GDM1 (cell line): ENCODE measurements around the gene CHD1L.
"Not testable (repeated sequence)": the region's sequence is repeated elsewhere in the genome, so short reads cannot be mapped to it uniquely, and the experiment has no call there.

Source experiments
- DNase-seq: peaks from one replicate; lab custom pipeline; 2025; lab: John Stamatoyannopoulos, UW

Gene CHD1L

GRCh38 chr1:147267711-147268110 lies 25.2 kb downstream of the CHD1L start:
- no peak for DNase-seq

DNA sequence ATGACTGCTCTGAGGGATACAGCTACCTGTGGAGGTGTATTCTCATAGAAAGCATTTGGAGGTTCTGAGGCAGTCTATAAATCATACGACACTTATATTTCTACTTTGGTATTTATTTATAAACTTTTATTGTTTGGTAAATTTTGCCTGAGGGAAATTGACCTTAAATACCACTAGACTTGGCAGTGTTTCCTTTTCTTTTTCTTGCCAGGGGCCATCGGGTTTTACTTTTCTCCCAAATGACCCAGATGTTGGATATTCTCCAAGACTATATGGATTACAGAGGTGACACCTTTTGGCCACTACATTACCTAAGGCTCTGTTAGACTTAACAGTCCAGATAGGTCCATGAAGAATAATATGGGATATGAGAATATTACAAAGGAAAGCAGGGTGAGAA lies 28.2 kb downstream of the CHD1L start:
- no peak for DNase-seq

DNA sequence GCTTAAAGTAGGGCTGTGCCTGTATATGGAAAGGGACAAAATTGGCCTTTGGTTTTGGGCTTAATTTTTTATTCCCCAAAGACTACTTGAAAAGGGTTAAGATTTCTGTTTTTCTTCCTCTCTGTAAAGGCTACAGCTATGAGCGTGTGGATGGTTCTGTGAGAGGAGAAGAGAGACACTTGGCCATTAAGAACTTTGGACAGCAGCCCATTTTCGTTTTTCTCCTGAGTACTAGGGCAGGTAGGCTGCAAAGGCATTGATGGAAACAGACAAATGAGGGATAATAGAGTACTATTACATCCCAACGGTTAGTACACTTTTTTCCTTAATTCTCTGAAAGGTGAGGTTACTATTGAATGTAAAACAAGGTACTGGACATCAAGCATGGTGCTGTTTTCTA lies 29.6 kb downstream of the CHD1L start:
- DNase-seq: no peak

- DNase-seq: peak; percentile 5
Observed at GRCh38 chr1:147273409-147274336, 31.2 kb downstream of the CHD1L start.

DNA sequence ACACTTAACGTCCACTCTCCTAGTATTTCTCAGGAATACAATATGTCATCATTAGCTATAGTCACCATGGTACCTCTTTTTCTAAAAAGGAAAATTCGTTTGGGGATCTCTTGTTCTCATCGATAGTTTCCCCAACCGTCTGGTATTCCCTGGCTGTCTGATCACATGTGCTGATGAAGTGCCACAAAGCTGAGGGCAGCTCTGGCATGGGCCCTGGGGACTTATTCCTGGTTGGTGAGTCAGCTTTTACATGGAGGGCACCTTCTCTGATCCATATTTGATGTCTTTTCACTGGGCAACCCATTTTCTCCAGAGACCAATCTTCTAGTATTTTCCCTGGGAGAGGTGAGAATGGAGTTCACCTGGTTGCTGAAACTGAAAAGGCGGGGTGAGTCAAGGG lies 39.5 kb downstream of the CHD1L start:
- no peak for DNase-seq

- no peak for DNase-seq
Observed at GRCh38 chr1:147283011-147283410, 40.5 kb downstream of the CHD1L start.

DNA sequence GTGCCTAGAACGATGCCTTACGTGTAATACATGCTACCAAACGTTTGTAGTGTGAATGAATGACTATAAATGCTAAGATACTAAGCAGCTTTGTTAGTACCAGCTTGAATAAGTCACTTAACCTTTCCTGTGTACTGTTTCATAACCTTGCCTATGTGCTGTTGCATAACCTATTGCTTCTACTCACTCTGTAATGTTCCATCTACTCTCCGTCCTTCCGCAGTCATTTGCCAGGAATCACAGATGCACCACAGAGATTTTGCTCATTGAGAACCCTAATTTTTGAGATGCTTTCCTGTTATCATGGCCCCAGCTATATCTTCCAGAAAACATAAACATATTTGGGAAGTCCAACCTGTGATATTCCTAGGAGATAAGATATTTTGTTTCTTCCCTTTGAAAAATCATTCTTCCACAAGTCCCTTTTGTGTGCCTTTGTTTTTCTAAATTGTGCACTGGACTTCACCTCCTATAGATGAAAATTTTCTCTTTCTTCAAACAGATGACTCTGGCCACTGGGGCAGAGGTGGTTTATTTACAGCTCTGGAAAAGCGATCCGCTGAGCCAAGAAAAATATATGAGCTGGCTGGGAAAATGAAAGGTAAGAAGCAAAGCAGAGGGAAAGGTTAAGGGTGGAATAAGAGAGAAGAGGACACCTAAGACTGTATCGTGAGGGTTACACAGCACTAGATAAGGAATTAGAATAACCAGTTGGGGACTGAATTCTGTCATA lies 44.8 kb downstream of the CHD1L start:
- DNase-seq: no peak

DNA sequence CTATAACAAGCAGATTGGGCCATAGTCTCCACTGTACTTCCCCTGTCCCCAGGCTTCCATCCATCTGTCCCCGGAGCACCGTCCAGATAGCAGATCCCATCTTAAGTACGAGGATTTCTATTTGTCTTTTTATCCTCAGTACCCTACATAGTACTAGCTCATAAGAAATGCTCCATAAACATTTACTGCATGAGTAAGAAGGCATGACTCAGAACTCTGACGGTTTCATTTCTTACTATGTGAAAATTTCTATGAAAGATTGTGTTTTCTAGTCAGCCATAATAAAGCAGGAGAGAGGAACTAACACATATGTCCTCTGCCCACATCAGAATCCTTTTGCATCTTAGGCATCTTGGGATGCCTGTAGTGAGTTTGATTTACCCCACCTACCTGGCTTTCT lies 49.5 kb downstream of the CHD1L start:
- DNase-seq: no peak

DNA sequence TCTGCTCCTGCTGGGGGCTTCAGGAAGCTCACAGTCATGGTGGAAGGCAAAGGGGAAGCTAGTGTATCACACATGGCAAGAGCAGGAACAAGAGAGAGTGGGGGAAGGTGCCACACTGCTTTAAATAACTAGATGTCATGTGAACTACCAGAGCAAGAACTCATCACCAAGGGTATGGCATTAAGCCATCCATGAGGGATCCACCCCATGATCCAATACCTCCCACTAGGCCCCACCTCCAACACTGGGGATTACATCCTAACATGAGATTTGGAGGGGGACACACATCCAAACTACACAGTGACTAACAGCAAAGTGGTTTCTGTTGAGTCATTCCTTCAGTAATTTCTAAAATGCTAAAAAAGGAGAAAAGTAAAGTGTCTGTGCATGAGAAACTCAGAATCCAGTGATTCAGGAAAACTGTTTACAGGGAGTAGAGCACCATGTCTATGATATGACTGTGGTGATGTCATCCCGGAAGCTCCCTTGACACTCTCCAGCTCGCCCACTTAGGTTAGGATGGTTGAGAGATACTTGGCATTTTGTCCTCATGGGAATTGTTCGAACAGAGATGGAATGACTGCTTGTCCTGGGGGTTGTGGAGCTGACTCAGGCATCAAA lies 50.3 kb downstream of the CHD1L start:
- DNase-seq: peak; percentile 54

- DNase-seq: no peak
Observed at GRCh38 chr1:147297438-147297837, 55.0 kb downstream of the CHD1L start.

DNA sequence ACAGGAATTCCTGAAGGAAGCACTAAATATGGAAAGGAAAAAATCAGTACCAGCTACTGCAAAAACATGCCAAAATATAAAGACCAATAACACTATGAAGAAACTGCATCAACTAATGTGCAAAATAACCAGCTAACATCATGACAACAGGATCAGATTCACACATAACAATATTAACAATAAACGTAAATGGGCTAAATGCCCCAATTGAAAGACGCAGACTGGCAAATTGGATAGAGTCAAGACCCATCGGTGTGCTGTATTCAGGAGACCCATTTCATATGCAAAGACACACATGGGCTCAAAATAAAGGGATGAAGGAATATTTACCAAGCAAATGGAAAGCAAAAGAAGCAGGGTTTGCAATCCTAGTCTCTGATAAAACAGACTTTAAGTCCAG lies 63.3 kb downstream of the CHD1L start:
- DNase-seq: not testable (repeated sequence)

GRCh38 chr1:147316968-147317367 lies 74.5 kb downstream of the CHD1L start:
- no peak for DNase-seq

DNA sequence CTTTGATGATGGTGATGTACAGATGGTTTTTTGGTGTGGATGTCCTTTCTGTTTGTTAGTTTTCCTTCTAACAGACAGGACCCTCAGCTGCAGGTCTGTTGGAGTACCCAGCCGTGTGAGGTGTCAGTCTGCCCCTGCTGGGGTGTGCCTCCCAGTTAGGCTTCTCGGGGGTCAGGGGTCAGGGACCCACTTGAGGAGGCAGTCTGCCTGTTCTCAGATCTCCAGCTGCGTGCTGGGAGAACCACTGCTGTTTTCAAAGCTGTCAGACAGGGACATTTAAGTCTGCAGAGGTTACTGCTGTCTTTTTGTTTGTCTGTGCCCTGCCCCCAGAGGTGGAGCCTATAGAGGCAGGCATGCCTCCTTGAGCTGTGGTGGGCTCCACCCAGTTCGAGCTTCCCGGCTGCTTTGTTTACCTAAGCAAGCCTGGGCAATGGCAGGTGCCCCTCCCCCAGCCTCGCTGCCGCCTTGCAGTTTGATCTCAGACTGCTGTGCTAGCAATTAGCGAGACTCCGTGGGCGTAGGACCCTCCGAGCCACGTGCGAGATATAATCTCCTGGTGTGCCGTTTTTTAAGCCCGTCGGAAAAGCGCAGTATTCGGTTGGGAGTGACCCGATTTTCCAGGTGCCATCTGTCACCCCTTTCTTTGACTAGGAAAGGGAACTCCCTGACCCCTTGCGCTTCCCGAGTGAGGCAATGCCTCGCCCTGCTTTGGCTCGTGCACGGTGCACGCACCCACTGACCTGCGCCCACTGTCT lies 84.6 kb downstream of the CHD1L start:
- DNase-seq: not testable (repeated sequence)

GRCh38 chr1:147334292-147334691 lies 91.8 kb downstream of the CHD1L start:
- DNase-seq: no peak

DNA sequence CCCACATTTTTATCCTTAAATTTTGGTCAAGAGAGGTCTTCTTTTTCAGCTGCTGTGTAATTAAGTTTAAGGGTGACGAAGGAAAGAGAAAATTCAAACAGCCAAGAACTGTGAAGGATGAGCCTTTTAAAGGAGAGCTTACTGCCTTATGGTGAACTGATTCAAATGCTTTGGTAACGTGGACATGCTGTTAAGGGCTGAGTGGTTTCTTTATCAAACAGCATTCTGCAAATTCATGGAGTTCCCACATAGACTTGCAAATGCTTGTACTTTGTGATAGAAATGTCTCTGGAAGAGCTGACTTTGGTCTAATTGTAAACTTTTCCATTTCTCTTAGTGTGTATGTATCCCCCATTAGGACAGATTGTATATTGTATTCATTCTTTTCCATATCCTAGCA lies 93.8 kb downstream of the CHD1L start:
- no peak for DNase-seq

GRCh38 chr1:147337040-147337630 lies 94.7 kb downstream of the CHD1L start:
- no peak for DNase-seq

DNA sequence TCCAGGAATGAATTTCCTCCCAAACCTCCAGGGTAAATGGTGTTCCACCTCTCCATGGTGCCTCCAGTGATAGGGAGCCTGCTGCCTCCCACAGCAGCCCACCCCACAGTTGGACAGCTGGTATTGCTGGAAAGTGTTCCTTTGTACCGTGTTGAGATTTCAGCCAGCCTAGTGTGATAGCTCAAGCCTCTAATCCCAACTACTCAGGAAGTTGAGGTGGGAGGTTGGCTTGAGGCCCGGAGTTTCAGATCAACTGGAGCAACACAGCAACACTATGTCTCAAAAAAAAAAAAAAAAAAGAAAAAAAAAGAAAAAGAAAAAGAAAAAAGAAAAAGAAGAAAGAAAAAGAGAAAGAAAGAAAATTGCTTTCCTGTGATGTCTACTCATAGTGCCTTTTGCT lies 96.1 kb downstream of the CHD1L start:
- DNase-seq: no peak

GRCh38 chr1:147341246-147341645 lies 98.8 kb downstream of the CHD1L start:
- no peak for DNase-seq
